Pericardium fibroblast (primary cell): Measurements from ENCODE around the gene CH25H. TPM values are rescaled to one million over a fixed set of nuclear protein-coding genes. Genes with fewer than 3 reads are reported as not detected.

Source experiments
- total RNA-seq: library from RNA; depleted of rRNA; stranded (reverse); fragments of >200 nt; gene quantifications from 2 replicates; pipeline ENCODE4 v1.2.3, GENCODE V29; 2015

CH25H gene
- 0.23 and 1.6 TPM in 2 replicates for total RNA-seq

GRCh38 chr10:89207181-89207800, at the start of gene CH25H:
Gene CH25H, minus strand, starts transcription at chr10:89207317. Its CDS starts 25 bp downstream, at chr10:89207292.

GRCh38 chr10:89251409-89252224, 44.5 kb upstream of the CH25H start, which contains the start of gene LIPA:
Gene LIPA, minus strand, starts transcription at chr10:89251775. Its CDS starts 4,127 bp downstream, at chr10:89247648.

Other genes starting within 250 kb of the CH25H start
- gene FAS, start 216.5 kb downstream of the CH25H start, total RNA-seq = 32.7 and 36.8 TPM in 2 replicates
- gene LIPA, start 44.5 kb upstream of the CH25H start, total RNA-seq = 88.1 and 95.0 TPM in 2 replicates
- 4.0 and 4.7 TPM in 2 replicates for gene IFIT2, start 94.7 kb upstream of the CH25H start, total RNA-seq
- gene IFIT3, start 120.7 kb upstream of the CH25H start, total RNA-seq = 12.8 and 22.5 TPM in 2 replicates
- gene IFIT1B, start 170.7 kb upstream of the CH25H start, total RNA-seq = not detected in 2 replicates
- gene IFIT1, start 185.3 kb upstream of the CH25H start, total RNA-seq = 12.6 and 23.2 TPM in 2 replicates
- gene IFIT5, start 207.3 kb upstream of the CH25H start, total RNA-seq = 13.7 and 14.2 TPM in 2 replicates